HL-60 (cell line): Measurements from ENCODE around the gene FBXL14.

Experiments used
- DNase-seq, 2 experiments: peaks; one replicate each; pipeline ENCODE4 v3.0.0-alpha.2; 2010 to 2020; ENCODE audit warnings: low read depth in 1 of 2, low spot score in 1 of 2
- H3K27ac ChIP-seq: fragments of 250-450 bp; sonication (Bioruptor Pico); replicated peaks from 2 replicates; pipeline ENCODE4 v1.5.1; 2020; ENCODE audit warnings: mild to moderate bottlenecking, moderate library complexity
- H3K27me3 ChIP-seq: fragments of 250-450 bp; sonication (Bioruptor Pico); 2 replicates; pipeline ENCODE4 v1.5.1; 2021; ENCODE audit warnings: mild to moderate bottlenecking, moderate library complexity; ENCODE audit not compliant: insufficient read depth, poor library complexity, severe bottlenecking
- H3K4me3 ChIP-seq: replicated peaks from 2 replicates; pipeline ENCODE4 v1.5.1; 2011; ENCODE audit warnings: mild to moderate bottlenecking, control low read depth, low read length; ENCODE audit not compliant: insufficient read depth
- GABPA ChIP-seq: IDR thresholded peaks from 2 replicates; pipeline ENCODE4 v1.6.1; 2012; ENCODE audit warnings: low read depth
- POLR2AphosphoS5 ChIP-seq: IDR thresholded peaks from 2 replicates; pipeline ENCODE4 v1.6.1; 2012; ENCODE audit warnings: low read depth
- SPI1 ChIP-seq: IDR thresholded peaks from 2 replicates; pipeline ENCODE4 v1.6.1; 2012; ENCODE audit warnings: low read depth, mild to moderate bottlenecking, borderline replicate concordance
- TF ChIP-seq, protein P1 (sequence below): IDR thresholded peaks from 2 replicates; pipeline ENCODE4 v1.6.1; 2012; ENCODE audit warnings: low read depth; ENCODE audit not compliant: insufficient replicate concordance
- TF ChIP-seq, protein P2 (sequence below): IDR thresholded peaks from one replicate; pipeline ENCODE4 v1.5.1; 2011; ENCODE audit warnings: low read length, control low read depth, inconsistent platforms; ENCODE audit not compliant: insufficient read depth

FBXL14 gene

DNA sequence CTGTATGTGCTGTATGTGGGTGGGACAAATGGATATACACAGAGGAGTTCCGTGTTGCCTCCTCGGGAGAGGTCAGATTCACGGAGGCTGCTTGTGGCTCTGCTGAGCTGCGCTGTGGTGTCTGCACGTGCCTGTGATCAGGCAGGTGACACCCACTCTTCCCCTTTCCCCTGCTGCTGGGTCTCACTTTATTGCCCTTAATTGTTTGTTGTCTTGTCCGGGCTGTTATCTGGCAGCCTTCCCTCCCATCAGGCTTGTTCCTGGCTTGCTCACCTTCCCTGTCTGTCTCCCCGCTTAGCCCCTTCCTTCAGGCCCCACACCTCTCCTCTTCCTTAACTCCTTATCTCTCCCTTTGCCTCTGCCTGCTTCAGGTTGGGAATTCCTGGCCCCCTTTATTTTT lies 48.1 kb upstream of the FBXL14 start:
- TF ChIP-seq, protein P1, sequence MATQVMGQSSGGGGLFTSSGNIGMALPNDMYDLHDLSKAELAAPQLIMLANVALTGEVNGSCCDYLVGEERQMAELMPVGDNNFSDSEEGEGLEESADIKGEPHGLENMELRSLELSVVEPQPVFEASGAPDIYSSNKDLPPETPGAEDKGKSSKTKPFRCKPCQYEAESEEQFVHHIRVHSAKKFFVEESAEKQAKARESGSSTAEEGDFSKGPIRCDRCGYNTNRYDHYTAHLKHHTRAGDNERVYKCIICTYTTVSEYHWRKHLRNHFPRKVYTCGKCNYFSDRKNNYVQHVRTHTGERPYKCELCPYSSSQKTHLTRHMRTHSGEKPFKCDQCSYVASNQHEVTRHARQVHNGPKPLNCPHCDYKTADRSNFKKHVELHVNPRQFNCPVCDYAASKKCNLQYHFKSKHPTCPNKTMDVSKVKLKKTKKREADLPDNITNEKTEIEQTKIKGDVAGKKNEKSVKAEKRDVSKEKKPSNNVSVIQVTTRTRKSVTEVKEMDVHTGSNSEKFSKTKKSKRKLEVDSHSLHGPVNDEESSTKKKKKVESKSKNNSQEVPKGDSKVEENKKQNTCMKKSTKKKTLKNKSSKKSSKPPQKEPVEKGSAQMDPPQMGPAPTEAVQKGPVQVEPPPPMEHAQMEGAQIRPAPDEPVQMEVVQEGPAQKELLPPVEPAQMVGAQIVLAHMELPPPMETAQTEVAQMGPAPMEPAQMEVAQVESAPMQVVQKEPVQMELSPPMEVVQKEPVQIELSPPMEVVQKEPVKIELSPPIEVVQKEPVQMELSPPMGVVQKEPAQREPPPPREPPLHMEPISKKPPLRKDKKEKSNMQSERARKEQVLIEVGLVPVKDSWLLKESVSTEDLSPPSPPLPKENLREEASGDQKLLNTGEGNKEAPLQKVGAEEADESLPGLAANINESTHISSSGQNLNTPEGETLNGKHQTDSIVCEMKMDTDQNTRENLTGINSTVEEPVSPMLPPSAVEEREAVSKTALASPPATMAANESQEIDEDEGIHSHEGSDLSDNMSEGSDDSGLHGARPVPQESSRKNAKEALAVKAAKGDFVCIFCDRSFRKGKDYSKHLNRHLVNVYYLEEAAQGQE = no peak
- TF ChIP-seq SPI1 (no peak), POLR2AphosphoS5 (no peak), GABPA (no peak)
- TF ChIP-seq, protein P2, sequence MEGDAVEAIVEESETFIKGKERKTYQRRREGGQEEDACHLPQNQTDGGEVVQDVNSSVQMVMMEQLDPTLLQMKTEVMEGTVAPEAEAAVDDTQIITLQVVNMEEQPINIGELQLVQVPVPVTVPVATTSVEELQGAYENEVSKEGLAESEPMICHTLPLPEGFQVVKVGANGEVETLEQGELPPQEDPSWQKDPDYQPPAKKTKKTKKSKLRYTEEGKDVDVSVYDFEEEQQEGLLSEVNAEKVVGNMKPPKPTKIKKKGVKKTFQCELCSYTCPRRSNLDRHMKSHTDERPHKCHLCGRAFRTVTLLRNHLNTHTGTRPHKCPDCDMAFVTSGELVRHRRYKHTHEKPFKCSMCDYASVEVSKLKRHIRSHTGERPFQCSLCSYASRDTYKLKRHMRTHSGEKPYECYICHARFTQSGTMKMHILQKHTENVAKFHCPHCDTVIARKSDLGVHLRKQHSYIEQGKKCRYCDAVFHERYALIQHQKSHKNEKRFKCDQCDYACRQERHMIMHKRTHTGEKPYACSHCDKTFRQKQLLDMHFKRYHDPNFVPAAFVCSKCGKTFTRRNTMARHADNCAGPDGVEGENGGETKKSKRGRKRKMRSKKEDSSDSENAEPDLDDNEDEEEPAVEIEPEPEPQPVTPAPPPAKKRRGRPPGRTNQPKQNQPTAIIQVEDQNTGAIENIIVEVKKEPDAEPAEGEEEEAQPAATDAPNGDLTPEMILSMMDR = no peak
- Histone ChIP-seq H3K4me3 (no peak overlapping the region), H3K27ac (no peak overlapping the region), H3K27me3 (no peaks in the 10 kb centered on the region)
- no peak for DNase-seq

DNA sequence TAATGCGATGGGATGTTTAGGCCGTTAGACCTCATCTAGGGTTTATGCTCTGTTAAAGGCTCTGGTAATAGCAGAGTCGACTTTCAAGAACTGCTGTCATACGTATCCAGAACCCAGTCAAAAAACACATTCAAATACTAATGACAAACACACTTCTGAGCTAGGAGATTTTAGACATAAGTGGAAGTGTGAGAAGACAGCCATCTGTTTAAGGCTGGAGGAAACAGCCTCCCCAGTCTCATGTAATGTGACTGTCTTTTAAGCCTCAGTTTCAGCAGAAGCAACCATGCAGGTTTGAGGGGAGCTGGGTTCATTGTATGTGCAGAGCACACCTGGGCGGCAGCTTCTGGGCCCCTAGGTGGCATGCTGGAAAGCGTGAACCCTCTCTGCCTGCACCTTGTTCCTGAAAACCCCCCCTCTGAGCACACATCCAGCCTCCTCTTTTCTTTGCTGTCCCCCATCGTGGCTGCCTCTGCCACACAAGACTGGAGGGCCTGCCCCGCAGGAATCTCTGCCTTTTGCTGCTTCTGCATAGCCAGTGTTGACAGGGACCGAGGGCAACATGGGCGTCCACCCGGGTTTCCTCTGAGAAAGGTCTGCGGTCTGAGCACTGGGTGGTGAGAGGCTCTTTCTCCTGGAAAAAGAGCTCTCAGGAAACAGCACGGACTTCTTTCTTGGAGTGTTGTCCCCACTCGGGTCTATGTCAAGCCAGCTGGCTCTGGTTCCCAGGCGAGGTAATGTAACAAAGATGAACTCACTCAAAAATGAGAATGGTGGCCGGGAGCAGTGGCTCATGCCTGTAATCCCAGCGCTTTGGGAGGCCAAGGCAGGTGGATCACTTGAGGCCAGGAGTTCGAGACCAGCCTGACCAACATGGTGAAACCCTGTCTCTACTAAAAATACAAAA lies 46.2 kb upstream of the FBXL14 start:
- H3K27ac ChIP-seq = no peak overlapping the region
- no peak overlapping the region for H3K4me3 ChIP-seq
- H3K27me3 ChIP-seq = no peaks in the 10 kb centered on the region
- TF ChIP-seq, protein P2 = no peak
- TF ChIP-seq GABPA = no peak
- DNase-seq = no peak

DNA sequence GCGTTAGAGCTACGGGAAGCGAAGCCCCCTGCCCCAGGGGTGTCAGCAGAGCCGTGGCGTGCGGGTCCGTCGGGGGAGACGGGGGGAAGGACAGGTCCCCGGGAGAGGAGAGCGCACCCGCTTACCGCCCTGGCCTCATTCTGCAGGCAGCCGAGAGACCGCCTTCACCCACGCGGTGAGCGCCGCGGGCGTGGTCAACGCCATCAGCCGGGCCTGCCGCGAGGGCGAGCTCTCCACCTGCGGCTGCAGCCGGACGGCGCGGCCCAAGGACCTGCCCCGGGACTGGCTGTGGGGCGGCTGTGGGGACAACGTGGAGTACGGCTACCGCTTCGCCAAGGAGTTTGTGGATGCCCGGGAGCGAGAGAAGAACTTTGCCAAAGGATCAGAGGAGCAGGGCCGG lies 45.2 kb upstream of the FBXL14 start:
- TF ChIP-seq, protein P2 = no peak
- TF ChIP-seq, protein P1 = no peak
- TF ChIP-seq POLR2AphosphoS5 (no peak), GABPA (no peak), SPI1 (no peak)
- no peaks in the 10 kb centered on the region for H3K27me3 ChIP-seq
- H3K27ac ChIP-seq = no peak overlapping the region
- H3K4me3 ChIP-seq = no peak overlapping the region
- no peak for DNase-seq

DNA sequence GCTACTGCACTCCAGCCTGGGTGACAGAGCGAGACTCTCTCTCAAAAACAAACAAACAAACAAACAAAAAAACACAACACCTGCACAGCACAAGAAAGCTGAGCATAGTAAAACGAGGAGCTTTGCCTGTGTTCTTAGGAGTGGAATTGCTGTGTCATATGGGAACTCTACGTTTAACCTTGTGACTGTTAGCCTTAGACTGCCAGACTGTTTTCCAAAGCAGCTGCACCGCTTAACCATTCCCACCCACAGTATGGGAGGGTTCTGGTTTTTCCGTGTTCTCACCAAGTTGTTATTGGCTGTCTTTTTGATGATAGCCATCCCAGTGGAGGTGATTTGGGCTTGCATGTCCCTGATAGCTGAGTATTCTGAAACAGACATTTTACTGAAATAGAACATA lies 43.8 kb upstream of the FBXL14 start:
- Histone ChIP-seq H3K27ac (no peak overlapping the region), H3K27me3 (no peaks in the 10 kb centered on the region), H3K4me3 (no peak overlapping the region)
- peak in 1 of 2 experiments; percentile 15 for DNase-seq
- no peak for TF ChIP-seq GABPA
- TF ChIP-seq POLR2AphosphoS5 = no peak
- TF ChIP-seq SPI1 = no peak
